NCI-H748 (cell line): ENCODE measurements around the gene LDLRAP1.
"Not testable (repeated sequence)": the region's sequence is repeated elsewhere in the genome, so short reads cannot be mapped to it uniquely, and the experiment has no call there.

Source experiments
- DNase-seq: peaks from one replicate; lab custom pipeline; 2025; ENCODE audit not compliant: unreplicated experiment; lab: John Stamatoyannopoulos, UW

The LDLRAP1 gene

GRCh38 chr1:25600971-25601699 lies 57.7 kb downstream of the LDLRAP1 start:
- peak; percentile 20 for DNase-seq

GRCh38 chr1:25603779-25604538 lies 60.6 kb downstream of the LDLRAP1 start:
- DNase-seq: not testable (repeated sequence)

- no peak for DNase-seq
Observed at GRCh38 chr1:25607123-25607522, 63.7 kb downstream of the LDLRAP1 start.

GRCh38 chr1:25608488-25609178 lies 65.2 kb downstream of the LDLRAP1 start:
- peak; percentile 60 for DNase-seq

- DNase-seq: peak; percentile 5
Observed at GRCh38 chr1:25609921-25610320, 66.5 kb downstream of the LDLRAP1 start.

GRCh38 chr1:25610822-25611630 lies 67.6 kb downstream of the LDLRAP1 start:
- DNase-seq: peak; percentile 5

- no peak for DNase-seq
Observed at GRCh38 chr1:25611843-25612242, 68.4 kb downstream of the LDLRAP1 start.

- DNase-seq: no peak
Observed at GRCh38 chr1:25612421-25612820, 69.0 kb downstream of the LDLRAP1 start.

GRCh38 chr1:25613091-25613490 lies 69.7 kb downstream of the LDLRAP1 start:
- DNase-seq: no peak

- no peak for DNase-seq
Observed at GRCh38 chr1:25614501-25615171, 71.2 kb downstream of the LDLRAP1 start.

- no peak for DNase-seq
Observed at GRCh38 chr1:25615172-25615541, 71.8 kb downstream of the LDLRAP1 start.

- peak; percentile 54 for DNase-seq
Observed at GRCh38 chr1:25615563-25616094, 72.2 kb downstream of the LDLRAP1 start.

GRCh38 chr1:25616095-25616986 lies 72.9 kb downstream of the LDLRAP1 start, which contains the start of gene MAN1C1:
MAN1C1 (plus strand) TSS chr1:25616791; CDS start chr1:25617798, 1,007 bp downstream.
- DNase-seq: peak; percentile 90

GRCh38 chr1:25616987-25617624 lies 73.7 kb downstream of the LDLRAP1 start:
- peak; percentile 10 for DNase-seq

GRCh38 chr1:25617625-25618432 lies 74.4 kb downstream of the LDLRAP1 start:
- no peak for DNase-seq

GRCh38 chr1:25618433-25618808 lies 75.0 kb downstream of the LDLRAP1 start:
- DNase-seq: no peak
